Activated naive CD4-positive, alpha-beta T cell treated with anti-CD3 and anti-CD28 coated beads for 36 hours (primary cell): ENCODE results near the gene FCGBP. TPM values are rescaled to one million over a fixed set of nuclear protein-coding genes. Genes with fewer than 3 reads are reported as not detected.
"Not testable (repeated sequence)": the region's sequence is repeated elsewhere in the genome, so short reads cannot be mapped to it uniquely, and the experiment has no call there.

Experiments used
- CTCF ChIA-PET: fragments of 350-600 bp; sonication (Branson Sonifier 250); formaldehyde crosslinking; loops from one replicate; lab custom pipeline; 2021; ENCODE audit warnings: antibody characterized with exemption; lab: Charles Lee
- DNase-seq: peaks from one replicate; pipeline ENCODE4 v3.0.0-alpha.2; 2020
- H3K27ac Mint-ChIP-seq: one replicate; pipeline ENCODE4 v1.8.0; 2021; ENCODE audit warnings: mild to moderate bottlenecking, mixed read lengths
- H3K27me3 Mint-ChIP-seq: one replicate; pipeline ENCODE4 v1.8.0; 2021; ENCODE audit warnings: low read depth, mixed read lengths
- H3K36me3 Mint-ChIP-seq: one replicate; pipeline ENCODE4 v1.8.0; 2021; ENCODE audit warnings: low read depth, mixed read lengths
- H3K4me1 Mint-ChIP-seq: one replicate; pipeline ENCODE4 v1.8.0; 2021; ENCODE audit warnings: low read depth, mixed read lengths
- H3K4me3 Mint-ChIP-seq: one replicate; pipeline ENCODE4 v1.8.0; 2021; ENCODE audit warnings: mild to moderate bottlenecking, moderate library complexity, mixed read lengths
- H3K9me3 Mint-ChIP-seq: one replicate; pipeline ENCODE4 v1.8.0; 2021; ENCODE audit warnings: mixed read lengths
- intact Hi-C: fragments of 100-400 bp; cut with micrococcal nuclease; formaldehyde crosslinking; loops from one replicate; pipeline ENCODE4 v1.15.1; 2023
- total RNA-seq, 2 experiments: library from RNA; stranded (reverse); gene quantifications; one replicate each; pipeline ENCODE4 v1.2.3, GENCODE V29; 2021

FCGBP gene
- total RNA-seq, 2 experiments from 2014 or later: 3.1 to 3.8 TPM

GRCh38 chr19:39915848-39916215, 18.6 kb downstream of the FCGBP start:
- Mint-ChIP-seq H3K27ac (no peak overlapping the region), H3K27me3 (no peaks in the 10 kb centered on the region), H3K9me3 (no peaks in the 10 kb centered on the region), H3K4me1 (peaks cover 5% of the 10 kb centered on the region), H3K36me3 (no peaks in the 10 kb centered on the region), H3K4me3 (no peak overlapping the region)
- no peak for DNase-seq
- intact Hi-C loops: no loop called here
- CTCF ChIA-PET: no interaction called here

- Mint-ChIP-seq H3K9me3 (no peaks in the 10 kb centered on the region), H3K27ac (no peak overlapping the region), H3K4me3 (no peak overlapping the region), H3K27me3 (no peaks in the 10 kb centered on the region), H3K36me3 (no peaks in the 10 kb centered on the region), H3K4me1 (peaks cover 5% of the 10 kb centered on the region)
- CTCF ChIA-PET: interaction anchor here (0.7 to 1.6 kb wide), 4 partner anchors 15 to 55 kb away, joined by 3 to 4 read pairs (median 3); partner anchors contain the start of gene PSMC4
- DNase-seq: no peak
- intact Hi-C loops: no loop called here
Measured at GRCh38 chr19:39915101-39915847, 19.2 kb downstream of the FCGBP start.

- H3K9me3 Mint-ChIP-seq: no peaks in the 10 kb centered on the region
- CTCF ChIA-PET: interaction anchor here (0.6 to 1.7 kb wide), 7 partner anchors 22 to 243 kb away, joined by 3 to 7 read pairs (median 4); partner anchors contain the start of gene PSMC4
- no peak overlapping the region for H3K27ac Mint-ChIP-seq
- no peak overlapping the region for H3K4me3 Mint-ChIP-seq
- no peaks in the 10 kb centered on the region for H3K27me3 Mint-ChIP-seq
- H3K36me3 Mint-ChIP-seq: no peaks in the 10 kb centered on the region
- peaks cover 5% of the 10 kb centered on the region for H3K4me1 Mint-ChIP-seq
- no peak for DNase-seq
- intact Hi-C loops: no loop called here
Measured at GRCh38 chr19:39913682-39914333, 20.6 kb downstream of the FCGBP start.

- no peak for DNase-seq
- Mint-ChIP-seq H3K36me3 (no peaks in the 10 kb centered on the region), H3K27ac (no peak overlapping the region), H3K27me3 (no peaks in the 10 kb centered on the region), H3K9me3 (no peaks in the 10 kb centered on the region), H3K4me3 (no peak overlapping the region), H3K4me1 (peaks cover 12% of the 10 kb centered on the region)
- CTCF ChIA-PET: no interaction called here
- intact Hi-C loops: no loop called here
Measured at GRCh38 chr19:39908803-39909202, 25.6 kb downstream of the FCGBP start.

- CTCF ChIA-PET: interaction anchor here (0.9 to 2.0 kb wide), 2 partner anchors 35 to 64 kb away, joined by 3 to 13 read pairs; partner anchors contain the start of gene PSMC4
- H3K27ac Mint-ChIP-seq: no peak overlapping the region
- intact Hi-C loops: no loop called here
Measured at GRCh38 chr19:39906820-39907611, 27.4 kb downstream of the FCGBP start.

GRCh38 chr19:39906283-39906682, 28.2 kb downstream of the FCGBP start:
- Mint-ChIP-seq H3K36me3 (no peaks in the 10 kb centered on the region), H3K27ac (no peak overlapping the region), H3K9me3 (no peaks in the 10 kb centered on the region), H3K4me1 (peaks cover 12% of the 10 kb centered on the region), H3K27me3 (no peaks in the 10 kb centered on the region), H3K4me3 (no peak overlapping the region)
- CTCF ChIA-PET: interaction anchor here (0.9 to 2.0 kb wide), 2 partner anchors 36 to 65 kb away, joined by 3 to 13 read pairs; partner anchors contain the start of gene PSMC4
- DNase-seq: no peak
- intact Hi-C loops: no loop called here

More at GRCh38 chr19:39906820-39907611, 27.4 kb downstream of the FCGBP start:
- Mint-ChIP-seq H3K4me1 (peaks cover 12% of the 10 kb centered on the region), H3K9me3 (no peaks in the 10 kb centered on the region), H3K36me3 (no peaks in the 10 kb centered on the region), H3K4me3 (no peak overlapping the region), H3K27me3 (no peaks in the 10 kb centered on the region)
- DNase-seq: no peak

GRCh38 chr19:39903486-39904091, 30.8 kb downstream of the FCGBP start:
- H3K4me3 Mint-ChIP-seq, H3K27me3 Mint-ChIP-seq, DNase-seq, H3K27ac Mint-ChIP-seq, CTCF ChIA-PET, intact Hi-C loops, H3K36me3 Mint-ChIP-seq, H3K9me3 Mint-ChIP-seq: not testable (repeated sequence)
- H3K4me1 Mint-ChIP-seq: peaks cover 12% of the 10 kb centered on the region

GRCh38 chr19:39902326-39902725, 32.1 kb downstream of the FCGBP start:
- CTCF ChIA-PET, H3K36me3 Mint-ChIP-seq, intact Hi-C loops, H3K9me3 Mint-ChIP-seq, DNase-seq, H3K27me3 Mint-ChIP-seq, H3K4me1 Mint-ChIP-seq, H3K4me3 Mint-ChIP-seq, H3K27ac Mint-ChIP-seq: not testable (repeated sequence)

- H3K4me1 Mint-ChIP-seq, H3K36me3 Mint-ChIP-seq, CTCF ChIA-PET, H3K27me3 Mint-ChIP-seq, H3K27ac Mint-ChIP-seq, H3K4me3 Mint-ChIP-seq, DNase-seq, H3K9me3 Mint-ChIP-seq, intact Hi-C loops: not testable (repeated sequence)
Measured at GRCh38 chr19:39901681-39902080, 32.8 kb downstream of the FCGBP start.

GRCh38 chr19:39898858-39899257, 35.6 kb downstream of the FCGBP start:
- H3K9me3 Mint-ChIP-seq, H3K36me3 Mint-ChIP-seq, H3K27me3 Mint-ChIP-seq, H3K27ac Mint-ChIP-seq, intact Hi-C loops, CTCF ChIA-PET, H3K4me3 Mint-ChIP-seq, DNase-seq, H3K4me1 Mint-ChIP-seq: not testable (repeated sequence)

- H3K4me1 Mint-ChIP-seq, intact Hi-C loops, H3K9me3 Mint-ChIP-seq, CTCF ChIA-PET, H3K4me3 Mint-ChIP-seq, H3K27me3 Mint-ChIP-seq, H3K36me3 Mint-ChIP-seq, H3K27ac Mint-ChIP-seq: not testable (repeated sequence)
- DNase-seq: peak; percentile 26
Measured at GRCh38 chr19:39897511-39898245, 36.8 kb downstream of the FCGBP start.
